Panc1 (cell line): ENCODE data around the gene EFNA2.

Experiments
- TF ChIP-seq, protein P1 (sequence below), 2 experiments: IDR thresholded peaks; 2 replicates each; pipeline ENCODE4 v1.6.1; 2011 to 2012; ENCODE audit warnings: low read depth in 2 of 2, control low read depth in 1 of 2, low read length in 1 of 2, mild to moderate bottlenecking in 1 of 2, moderate library complexity in 1 of 2; ENCODE audit not compliant: insufficient read depth in 1 of 2
- TF ChIP-seq, protein P2 (sequence below): fragments of 450-650 bp; IDR thresholded peaks from 2 replicates; pipeline ENCODE4 v1.5.1; 2017; ENCODE audit warnings: mild to moderate bottlenecking

DNA sequence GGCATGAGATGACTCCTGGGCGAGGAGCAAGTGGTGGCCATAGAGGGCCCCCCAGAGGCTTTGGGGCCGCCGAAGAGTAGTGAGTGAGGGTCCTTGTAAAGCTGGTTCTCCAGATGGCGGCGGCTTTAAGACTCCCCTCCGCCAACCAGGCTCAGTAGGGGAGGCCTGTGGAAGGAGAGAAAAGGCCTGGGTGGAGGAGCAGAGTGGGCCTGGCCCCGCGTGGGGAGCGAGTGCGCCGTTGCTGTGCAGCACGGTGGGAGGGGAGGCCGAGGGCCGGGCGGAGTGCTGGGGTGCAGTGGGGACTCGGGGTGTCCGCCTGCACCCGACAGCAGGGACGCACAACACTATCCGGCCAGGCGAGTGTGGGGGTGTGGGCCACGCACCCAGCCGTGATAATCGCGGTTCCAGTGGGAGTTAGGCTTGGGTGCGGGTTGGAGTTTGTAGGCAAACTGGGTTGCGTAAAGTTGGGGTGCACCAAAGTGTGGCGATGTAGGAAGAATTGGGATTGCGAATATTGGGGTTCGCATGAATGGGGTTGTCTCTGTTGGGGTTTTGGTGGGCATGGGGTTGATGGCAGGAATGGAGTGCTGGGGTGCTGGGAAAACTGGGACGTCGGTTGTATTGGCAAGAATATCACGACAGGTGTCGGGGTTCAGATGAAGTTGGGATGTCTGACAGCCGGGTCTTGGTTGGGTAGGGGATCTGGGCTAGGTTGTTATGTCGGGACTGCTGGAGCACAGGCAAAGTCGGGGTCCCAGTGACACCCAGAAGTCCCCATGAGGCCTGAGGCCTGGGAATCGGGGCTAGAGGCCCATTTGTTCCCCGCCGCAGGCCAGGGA lies 17.2 kb upstream of the EFNA2 start:
- TF ChIP-seq, protein P1, sequence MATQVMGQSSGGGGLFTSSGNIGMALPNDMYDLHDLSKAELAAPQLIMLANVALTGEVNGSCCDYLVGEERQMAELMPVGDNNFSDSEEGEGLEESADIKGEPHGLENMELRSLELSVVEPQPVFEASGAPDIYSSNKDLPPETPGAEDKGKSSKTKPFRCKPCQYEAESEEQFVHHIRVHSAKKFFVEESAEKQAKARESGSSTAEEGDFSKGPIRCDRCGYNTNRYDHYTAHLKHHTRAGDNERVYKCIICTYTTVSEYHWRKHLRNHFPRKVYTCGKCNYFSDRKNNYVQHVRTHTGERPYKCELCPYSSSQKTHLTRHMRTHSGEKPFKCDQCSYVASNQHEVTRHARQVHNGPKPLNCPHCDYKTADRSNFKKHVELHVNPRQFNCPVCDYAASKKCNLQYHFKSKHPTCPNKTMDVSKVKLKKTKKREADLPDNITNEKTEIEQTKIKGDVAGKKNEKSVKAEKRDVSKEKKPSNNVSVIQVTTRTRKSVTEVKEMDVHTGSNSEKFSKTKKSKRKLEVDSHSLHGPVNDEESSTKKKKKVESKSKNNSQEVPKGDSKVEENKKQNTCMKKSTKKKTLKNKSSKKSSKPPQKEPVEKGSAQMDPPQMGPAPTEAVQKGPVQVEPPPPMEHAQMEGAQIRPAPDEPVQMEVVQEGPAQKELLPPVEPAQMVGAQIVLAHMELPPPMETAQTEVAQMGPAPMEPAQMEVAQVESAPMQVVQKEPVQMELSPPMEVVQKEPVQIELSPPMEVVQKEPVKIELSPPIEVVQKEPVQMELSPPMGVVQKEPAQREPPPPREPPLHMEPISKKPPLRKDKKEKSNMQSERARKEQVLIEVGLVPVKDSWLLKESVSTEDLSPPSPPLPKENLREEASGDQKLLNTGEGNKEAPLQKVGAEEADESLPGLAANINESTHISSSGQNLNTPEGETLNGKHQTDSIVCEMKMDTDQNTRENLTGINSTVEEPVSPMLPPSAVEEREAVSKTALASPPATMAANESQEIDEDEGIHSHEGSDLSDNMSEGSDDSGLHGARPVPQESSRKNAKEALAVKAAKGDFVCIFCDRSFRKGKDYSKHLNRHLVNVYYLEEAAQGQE (IDR thresholded peaks at IDR 0.05; ENCODE audit: insufficient read depth in 1 of 2, low read depth in 2 of 2, low read length in 1 of 2), result no peak
- TF ChIP-seq, protein P2, sequence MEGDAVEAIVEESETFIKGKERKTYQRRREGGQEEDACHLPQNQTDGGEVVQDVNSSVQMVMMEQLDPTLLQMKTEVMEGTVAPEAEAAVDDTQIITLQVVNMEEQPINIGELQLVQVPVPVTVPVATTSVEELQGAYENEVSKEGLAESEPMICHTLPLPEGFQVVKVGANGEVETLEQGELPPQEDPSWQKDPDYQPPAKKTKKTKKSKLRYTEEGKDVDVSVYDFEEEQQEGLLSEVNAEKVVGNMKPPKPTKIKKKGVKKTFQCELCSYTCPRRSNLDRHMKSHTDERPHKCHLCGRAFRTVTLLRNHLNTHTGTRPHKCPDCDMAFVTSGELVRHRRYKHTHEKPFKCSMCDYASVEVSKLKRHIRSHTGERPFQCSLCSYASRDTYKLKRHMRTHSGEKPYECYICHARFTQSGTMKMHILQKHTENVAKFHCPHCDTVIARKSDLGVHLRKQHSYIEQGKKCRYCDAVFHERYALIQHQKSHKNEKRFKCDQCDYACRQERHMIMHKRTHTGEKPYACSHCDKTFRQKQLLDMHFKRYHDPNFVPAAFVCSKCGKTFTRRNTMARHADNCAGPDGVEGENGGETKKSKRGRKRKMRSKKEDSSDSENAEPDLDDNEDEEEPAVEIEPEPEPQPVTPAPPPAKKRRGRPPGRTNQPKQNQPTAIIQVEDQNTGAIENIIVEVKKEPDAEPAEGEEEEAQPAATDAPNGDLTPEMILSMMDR, result no peak
